Motor neuron (in vitro differentiated cells): Measurements from ENCODE around the gene PPM1E. TPM values are rescaled to one million over a fixed set of nuclear protein-coding genes. Genes with fewer than 3 reads are reported as not detected.

Experiments
- ATAC-seq, 8 experiments: fragments of 200-7000 bp; cut with Tn5 transposase; replicated peaks in 6 of 8; 2 replicates each; pipeline ENCODE4 v1.8.0; 2021; ENCODE audit warnings: mild to moderate bottlenecking in 8 of 8, moderate library complexity in 8 of 8
- H3K27ac ChIP-seq, 2 donors: fragments of 250-450 bp; sonication (Bioruptor Pico); 2 replicates each; pipeline ENCODE4 v1.9.0; 2021; ENCODE audit warnings: antibody characterized with exemption in 2 of 2, mild to moderate bottlenecking in 2 of 2, moderate library complexity in 1 of 2
- H3K4me1 ChIP-seq, 2 donors: fragments of 250-450 bp; sonication (Bioruptor Pico); replicated peaks in 1 of 2; 2 replicates each; pipeline ENCODE4 v1.6.1; 2021; ENCODE audit warnings: antibody characterized with exemption in 2 of 2, mild to moderate bottlenecking in 2 of 2, moderate library complexity in 1 of 2
- H3K4me3 ChIP-seq, 5 donors: fragments of 250-450 bp; sonication (Bioruptor Pico); 2 replicates each; pipeline ENCODE4 v1.9.0; 2021; ENCODE audit warnings: antibody characterized with exemption in 5 of 5, mild to moderate bottlenecking in 5 of 5, moderate library complexity in 4 of 5
- WGBS, 10 experiments: fragments of 450-650 bp; shearing (Covaris generic); methylation state at CpG; one replicate each; pipeline ENCODE4 v1.0.0; 2022; 5-methylcytosine and 5-hydroxymethylcytosine counted together
- in situ Hi-C, 9 experiments: fragments of 400-800 bp; cut with MboI; loops; one replicate each; pipeline ENCODE4 v1.15.0; 2021; ENCODE audit warnings: low sequenced_read_pairs in 9 of 9, low pct_unique_long_range_greater_than_20kb in 2 of 9; ENCODE audit not compliant: unreplicated experiment in 9 of 9
- total RNA-seq, 8 experiments: library from RNA; unstranded; fragments of 300-600 nt; gene quantifications; 2 replicates each; pipeline versions ENCODE4 v1.2.3 to v1.2.4, GENCODE V29; 2022

Gene PPM1E
- total RNA-seq, 8 experiments from 2014 or later, result 0.51 to 23.1 (median 15.1) TPM

GRCh38 chr17:59011975-59012374, 256.3 kb downstream of the PPM1E start:
- WGBS, 10 experiments, result 38 to 100% (median 100%) methylated on average over 1 to 2 of the region's 2 CpGs; no CpG with 5 or more reads in 3 of the 10 experiments
- ATAC-seq, result peak in 2 of 8 experiments; percentile 48 to 80
- H3K4me3 ChIP-seq, result no peak overlapping the region
- no peak overlapping the region for H3K27ac ChIP-seq
- H3K4me1 ChIP-seq, result no peaks in the 10 kb centered on the region
- in situ Hi-C loops, result loop anchor here in 6 of 9 experiments (25.0 kb wide), 3 partner anchors 300 to 500 kb away; partner anchors contain the start of gene MTMR4 (in 2 of the 6)

- WGBS, 10 experiments, result 0 to 100% (median 80%) methylated on average over 1 of the region's 1 CpG
- Histone ChIP-seq H3K4me3 (no peak overlapping the region), H3K27ac (no peak overlapping the region), H3K4me1 (no peaks in the 10 kb centered on the region)
- ATAC-seq, result peak in 3 of 8 experiments; percentile 75 to 89 (median 86)
- in situ Hi-C loops, result loop anchor here in 6 of 9 experiments (25.0 kb wide), 3 partner anchors 306 to 506 kb away; partner anchors contain the start of gene MTMR4 (in 2 of the 6)
Observed at GRCh38 chr17:59018019-59018418, 262.4 kb downstream of the PPM1E start.

- no peak for ATAC-seq
- Histone ChIP-seq H3K4me1 (no peaks in the 10 kb centered on the region), H3K4me3 (no peak overlapping the region), H3K27ac (no peak overlapping the region)
- 70 to 100% (median 95%) methylated on average over 1 to 2 of the region's 2 CpGs; no CpG with 5 or more reads in 3 of the 10 experiments for WGBS, 10 experiments
- in situ Hi-C loops, result loop anchor here in 6 of 9 experiments (25.0 kb wide), 3 partner anchors 313 to 513 kb away; partner anchors contain the start of gene MTMR4 (in 2 of the 6)
Observed at GRCh38 chr17:59024916-59025315, 269.3 kb downstream of the PPM1E start.

GRCh38 chr17:59026176-59026939, 270.7 kb downstream of the PPM1E start:
- no peak for ATAC-seq
- no peak overlapping the region for H3K27ac ChIP-seq
- H3K4me1 ChIP-seq, result no peaks in the 10 kb centered on the region
- WGBS, 10 experiments, result 0 to 100% (median 62%) methylated on average over 1 of the region's 1 CpG; no CpG with 5 or more reads in 4 of the 10 experiments
- H3K4me3 ChIP-seq, result no peak overlapping the region
- in situ Hi-C loops, result no loop called here

GRCh38 chr17:59027750-59028149, 272.1 kb downstream of the PPM1E start:
- in situ Hi-C loops, result no loop called here
- ATAC-seq, result no peak
- no peak overlapping the region for H3K27ac ChIP-seq
- H3K4me3 ChIP-seq, result no peak overlapping the region
- WGBS, 10 experiments, result 60 to 100% (median 92%) methylated on average over 2 to 4 of the region's 4 CpGs
- H3K4me1 ChIP-seq, result no peaks in the 10 kb centered on the region

- Histone ChIP-seq H3K4me1 (no peaks in the 10 kb centered on the region), H3K4me3 (no peak overlapping the region), H3K27ac (no peak overlapping the region)
- in situ Hi-C loops, result no loop called here
- no peak for ATAC-seq
- WGBS, 10 experiments, result 67 to 100% (median 97%) methylated on average over 1 to 6 of the region's 6 CpGs
Observed at GRCh38 chr17:59028328-59028727, 272.7 kb downstream of the PPM1E start.

GRCh38 chr17:59030811-59031210, 275.2 kb downstream of the PPM1E start:
- no peak for ATAC-seq
- H3K4me3 ChIP-seq, result no peak overlapping the region
- no peak overlapping the region for H3K27ac ChIP-seq
- H3K4me1 ChIP-seq, result no peaks in the 10 kb centered on the region
- in situ Hi-C loops, result no loop called here
- 80 to 100% (median 100%) methylated on average over 1 of the region's 1 CpG; no CpG with 5 or more reads in 2 of the 10 experiments for WGBS, 10 experiments

Other genes with a start within 250 kb of the PPM1E start
- gene MTMR4, start 241.2 kb upstream of the PPM1E start, total RNA-seq, result 10 to 100 TPM; 29.7 to 69.7 (median 50.5) TPM
- under 1 TPM; 0.20 to 0.43 (median 0.34) TPM for gene TEX14, start 63.8 kb upstream of the PPM1E start, total RNA-seq
- gene RAD51C, start 63.3 kb upstream of the PPM1E start, total RNA-seq, result 10 to 100 TPM; 23.7 to 61.8 (median 40.7) TPM